Astrocyte (in vitro differentiated cells and primary cell): ENCODE results near the gene NOS1.

Source experiments
- CTCF ChIP-seq: IDR thresholded peaks from 2 replicates; pipeline ENCODE4 v1.5.1; 2011; ENCODE audit warnings: low read depth, mild to moderate bottlenecking, inconsistent platforms, low read length, moderate library complexity; ENCODE audit not compliant: insufficient read depth
- EZH2 ChIP-seq: IDR thresholded peaks from 2 replicates; pipeline ENCODE4 v1.6.1; 2012; ENCODE audit warnings: mild to moderate bottlenecking, low read length, inconsistent platforms; ENCODE audit not compliant: insufficient read depth

- TF ChIP-seq CTCF (no peak), EZH2 (no peak)
Measured at GRCh38 chr12:117192057-117192456, 169.4 kb downstream of the NOS1 start.
